Hematopoietic multipotent progenitor cell treated with erythropoietin and hydrocortisone succinate and interleukin-3 and kit ligand, for 17 days (in vitro differentiated cells): Measurements from ENCODE around the gene LZTFL1.

Experiments used
- DNase-seq: peaks from one replicate; pipeline ENCODE4 v3.0.0-alpha.2; 2015; ENCODE audit warnings: low spot score

The LZTFL1 gene

DNA sequence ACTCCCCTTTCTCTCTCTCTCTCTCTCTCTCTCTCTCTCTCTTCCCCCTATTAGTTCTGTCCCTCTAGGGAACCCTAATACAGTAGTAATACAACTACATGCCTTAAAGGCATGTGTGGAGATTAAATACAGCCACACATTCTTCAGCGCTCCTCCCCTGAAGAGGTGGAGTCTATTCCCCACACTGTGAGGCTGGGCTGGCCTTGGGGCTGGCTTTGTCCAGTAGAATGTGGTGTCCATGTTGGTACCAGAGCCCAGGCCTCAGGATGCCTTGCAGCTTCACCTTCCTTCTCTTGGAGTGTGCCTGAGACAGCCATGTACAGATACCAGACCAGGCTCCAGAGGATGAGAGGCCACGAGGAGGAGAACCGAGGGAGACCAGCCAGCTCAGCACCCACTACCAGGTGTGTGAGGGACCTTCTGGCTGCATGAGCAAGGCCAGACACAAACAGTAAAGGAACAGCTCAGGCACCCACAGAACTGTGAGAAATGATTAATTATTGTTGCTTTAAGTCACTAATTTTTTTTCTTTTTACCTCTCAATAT is 56.2 kb downstream of the LZTFL1 start:
- no peak for DNase-seq

DNA sequence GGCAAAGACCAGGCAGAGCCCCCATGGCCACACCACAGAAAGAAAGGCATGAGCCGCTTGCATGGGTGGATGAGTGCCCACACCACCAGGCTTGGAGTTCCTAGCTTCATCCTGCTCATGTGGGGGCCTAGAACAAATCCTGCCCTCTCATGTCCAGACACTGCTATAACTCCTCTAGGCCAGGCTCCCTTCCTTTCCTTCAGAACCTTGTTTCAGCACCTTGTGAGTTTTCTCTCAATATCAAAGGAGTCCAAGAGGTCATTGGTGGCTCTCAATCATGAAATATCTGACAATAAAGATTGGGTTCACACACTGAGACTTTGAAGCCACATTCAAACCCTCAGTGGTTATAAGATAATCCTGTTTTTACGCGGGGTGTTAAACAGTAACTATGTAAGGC is 58.3 kb downstream of the LZTFL1 start:
- DNase-seq: no peak

DNA sequence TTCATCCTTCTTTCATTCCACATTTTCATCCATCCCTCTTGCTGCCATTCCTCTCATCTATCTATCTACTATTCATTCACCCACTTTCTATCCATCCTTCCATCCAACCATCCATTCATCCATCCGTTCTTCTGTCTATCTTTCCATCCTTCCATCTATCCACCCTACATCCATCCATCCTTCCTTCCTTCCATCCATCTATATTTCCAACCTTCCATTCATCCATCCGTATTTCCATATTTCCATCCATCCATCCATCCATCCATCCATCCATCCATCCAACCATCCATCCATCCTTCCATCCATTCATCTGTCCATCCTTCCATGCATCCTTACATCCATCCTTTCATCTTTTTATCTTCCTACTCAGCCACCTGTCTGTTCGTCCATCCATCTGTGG is 59.5 kb downstream of the LZTFL1 start:
- no peak for DNase-seq

DNA sequence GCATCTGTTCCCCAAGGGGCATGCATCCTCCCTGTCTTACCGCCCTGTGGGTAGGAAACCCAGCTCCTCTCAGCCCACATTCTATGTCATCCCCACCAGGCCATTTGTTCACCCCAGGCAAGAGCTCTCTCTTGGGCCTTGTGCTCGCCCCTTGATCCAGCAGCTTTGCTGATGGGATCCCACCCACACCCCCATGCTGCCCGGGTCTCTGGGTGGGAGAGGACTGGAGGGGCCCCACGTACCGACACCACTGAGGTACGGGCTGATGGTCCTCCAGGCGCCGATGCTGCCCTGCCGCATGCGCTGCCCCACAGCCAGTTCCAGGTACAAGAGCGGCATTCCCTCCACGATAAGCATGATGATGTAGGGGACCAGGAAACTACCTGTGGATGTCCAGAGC is 60.1 kb downstream of the LZTFL1 start:
- DNase-seq: no peak

DNA sequence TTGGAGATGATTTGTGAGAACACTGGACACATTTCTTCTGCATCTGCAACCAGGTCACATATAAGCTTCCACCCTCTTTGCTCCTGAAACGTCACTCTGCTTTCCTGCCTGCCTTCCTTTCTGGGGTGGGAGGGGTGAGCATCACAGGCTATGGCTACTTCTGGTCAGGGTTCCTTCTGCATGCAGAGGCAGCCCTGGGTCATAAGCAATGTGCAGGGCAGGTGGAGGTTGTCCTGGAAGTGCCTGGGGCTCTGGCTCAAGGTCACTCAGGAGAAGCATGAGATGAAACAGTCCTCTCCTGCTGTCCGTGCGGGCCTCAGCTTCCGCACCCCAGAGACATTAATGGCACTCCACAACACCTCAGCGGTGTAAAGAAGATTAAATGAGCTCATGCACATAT is 60.6 kb downstream of the LZTFL1 start:
- no peak for DNase-seq

DNA sequence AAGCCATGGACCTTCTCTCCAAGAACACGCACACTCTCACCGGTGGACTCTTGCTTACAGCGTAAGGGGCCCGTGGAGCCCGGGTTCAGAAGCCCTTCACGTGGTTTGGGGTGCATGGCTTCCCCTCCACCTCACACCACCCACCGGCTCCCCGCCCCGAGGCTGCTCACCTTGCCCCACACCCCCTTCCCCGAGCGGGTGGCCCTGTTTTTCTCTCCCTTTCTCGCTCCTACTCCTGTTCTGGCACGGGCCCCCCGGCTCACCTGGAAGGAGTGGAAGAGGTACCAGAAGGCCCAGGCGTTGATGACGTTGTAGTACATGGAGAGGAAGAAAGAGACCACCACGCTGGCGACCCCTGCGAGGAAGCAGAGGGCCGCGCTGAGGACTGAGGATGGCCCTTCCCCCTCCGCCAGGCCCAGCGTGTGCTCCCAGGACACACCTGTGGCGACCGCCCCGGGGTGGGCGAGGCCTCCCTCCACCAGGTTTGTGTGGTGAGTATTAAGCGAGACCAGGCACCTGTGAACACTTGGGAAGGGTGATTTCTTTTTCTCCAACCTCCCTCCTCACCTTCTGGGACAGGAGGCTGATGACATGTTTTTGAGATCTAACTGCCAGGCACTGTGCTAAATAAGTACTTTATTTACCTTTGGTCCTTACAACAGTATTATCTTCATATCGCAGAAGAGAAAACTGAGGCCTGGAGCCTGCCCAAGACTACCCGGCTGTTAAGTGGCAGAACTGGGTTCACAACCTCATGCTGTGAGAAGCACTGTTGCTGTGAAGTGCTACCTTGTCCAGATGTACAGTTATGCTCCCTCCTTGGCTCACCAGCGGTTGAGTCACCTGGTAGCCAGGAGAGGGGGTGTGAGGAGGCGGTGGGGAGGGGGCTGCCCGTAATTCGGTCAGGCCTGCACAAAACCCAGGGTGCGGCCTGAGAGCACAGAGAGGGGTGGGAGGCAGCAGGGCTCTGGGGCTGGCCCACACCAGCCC is 61.9 kb downstream of the LZTFL1 start:
- no peak for DNase-seq

DNA sequence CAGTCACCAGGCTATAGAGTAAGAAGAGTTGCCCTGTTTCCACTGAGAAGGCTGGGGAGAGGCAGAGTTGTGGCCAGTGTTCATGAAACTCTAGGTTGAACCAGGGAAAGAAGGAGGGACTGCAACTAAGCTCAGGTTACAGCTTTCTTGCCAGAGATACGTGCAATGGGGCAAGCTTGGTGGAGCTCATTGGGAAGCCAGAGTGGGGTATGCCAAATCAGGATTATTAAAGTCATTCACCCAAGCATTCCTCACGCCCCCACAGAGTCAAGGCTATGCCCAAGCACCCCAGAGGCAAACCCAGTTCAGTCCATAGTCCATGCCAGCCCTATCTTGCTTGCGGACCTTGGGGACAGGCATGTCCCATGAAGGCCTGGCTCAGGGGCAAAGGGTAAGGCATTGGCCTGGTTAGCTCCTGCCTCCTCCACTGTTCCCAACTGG is 63.1 kb downstream of the LZTFL1 start:
- no peak for DNase-seq

DNA sequence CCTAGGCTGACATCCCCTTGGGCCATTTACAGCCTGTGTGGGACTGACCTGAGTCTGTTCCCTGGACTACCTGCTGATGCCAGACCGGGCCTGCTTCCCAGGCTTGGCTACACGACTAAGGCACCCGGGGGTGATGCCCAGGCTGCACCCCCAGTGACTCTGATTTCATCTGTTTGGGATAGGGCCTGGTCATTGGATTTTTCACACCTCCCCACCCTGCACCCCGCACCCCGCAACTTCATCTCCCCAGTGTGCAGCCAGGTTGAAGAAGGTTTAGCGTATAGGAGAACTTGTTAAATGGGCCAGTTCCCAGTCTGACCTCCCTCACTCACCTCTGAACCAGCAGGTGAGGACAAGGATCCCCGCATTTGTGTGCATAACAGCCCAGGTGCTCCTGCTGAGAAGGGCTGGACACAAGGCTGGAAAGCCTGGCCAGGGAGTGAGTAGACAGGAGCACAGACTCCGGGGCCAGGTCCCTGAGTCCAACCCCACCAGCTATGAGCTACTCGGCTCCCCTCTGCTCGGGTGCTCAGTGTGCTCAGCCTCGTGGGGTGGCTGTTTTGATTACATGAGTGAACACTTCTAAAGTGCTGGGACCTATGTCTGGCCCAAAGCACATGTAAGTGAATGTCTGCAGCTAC is 64.1 kb downstream of the LZTFL1 start:
- no peak for DNase-seq

DNA sequence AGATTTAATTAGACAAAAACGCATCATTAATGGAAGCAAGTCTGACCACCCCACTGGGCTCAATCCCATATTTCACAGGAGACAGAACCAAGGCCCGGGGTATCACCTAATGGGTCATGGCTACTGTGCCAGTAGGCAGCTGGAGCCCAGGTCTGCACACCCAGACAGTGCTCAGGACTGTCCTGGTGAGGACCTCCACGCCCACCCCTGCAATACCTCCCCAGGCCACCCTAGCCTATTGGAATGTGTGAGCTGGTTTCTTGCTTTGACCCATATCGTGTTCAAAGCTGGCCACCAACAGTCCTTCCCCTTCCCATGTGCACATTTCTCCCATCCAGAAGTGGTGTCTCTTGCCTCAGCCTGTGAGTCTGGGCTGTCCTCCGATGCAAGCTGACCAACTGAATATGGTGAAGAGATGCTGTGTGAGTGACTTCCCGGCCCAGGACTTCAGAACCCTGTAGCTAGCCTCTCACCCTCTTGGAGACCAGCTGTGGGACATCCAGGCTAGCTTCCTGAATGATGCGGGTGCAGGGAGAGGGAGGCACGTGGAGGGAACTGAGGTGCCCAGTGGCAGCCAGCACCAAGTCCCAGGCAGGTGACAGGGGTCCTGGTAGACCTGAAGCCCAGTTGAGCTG is 64.7 kb downstream of the LZTFL1 start:
- DNase-seq: no peak

DNA sequence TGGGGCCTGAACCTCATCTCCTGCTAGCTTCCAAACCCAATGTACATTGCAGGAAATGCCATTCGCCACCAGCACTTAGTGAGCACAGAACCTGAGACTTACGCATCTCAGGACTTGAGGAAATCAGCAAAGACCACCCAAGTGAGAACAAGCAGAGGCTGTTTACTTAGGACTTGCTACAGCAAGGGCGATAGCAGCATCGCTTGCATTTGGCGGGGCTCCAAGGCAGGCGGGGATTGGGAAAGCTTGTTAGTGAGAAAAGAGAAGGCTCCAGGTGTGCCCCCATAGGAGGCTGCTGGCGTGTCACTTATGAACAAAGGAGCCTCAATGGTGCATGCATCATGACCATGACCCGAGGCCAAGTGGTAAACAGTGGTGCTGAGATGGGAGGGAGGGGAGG is 65.3 kb downstream of the LZTFL1 start:
- no peak for DNase-seq

DNA sequence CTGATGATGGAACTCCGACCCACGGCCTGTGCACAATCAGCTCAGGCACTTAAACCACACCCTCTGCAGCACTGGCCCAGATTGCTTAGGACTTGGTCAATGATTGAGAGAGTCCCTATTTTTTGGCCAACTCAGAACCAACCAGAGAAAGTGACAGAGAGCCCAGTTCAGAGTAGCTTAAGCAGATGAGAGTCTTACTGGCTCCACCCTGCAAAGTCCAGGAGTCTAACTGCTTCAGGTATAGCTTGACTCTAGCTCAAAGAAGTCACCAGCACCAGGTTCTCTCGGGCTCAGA is 65.7 kb downstream of the LZTFL1 start:
- no peak for DNase-seq

DNA sequence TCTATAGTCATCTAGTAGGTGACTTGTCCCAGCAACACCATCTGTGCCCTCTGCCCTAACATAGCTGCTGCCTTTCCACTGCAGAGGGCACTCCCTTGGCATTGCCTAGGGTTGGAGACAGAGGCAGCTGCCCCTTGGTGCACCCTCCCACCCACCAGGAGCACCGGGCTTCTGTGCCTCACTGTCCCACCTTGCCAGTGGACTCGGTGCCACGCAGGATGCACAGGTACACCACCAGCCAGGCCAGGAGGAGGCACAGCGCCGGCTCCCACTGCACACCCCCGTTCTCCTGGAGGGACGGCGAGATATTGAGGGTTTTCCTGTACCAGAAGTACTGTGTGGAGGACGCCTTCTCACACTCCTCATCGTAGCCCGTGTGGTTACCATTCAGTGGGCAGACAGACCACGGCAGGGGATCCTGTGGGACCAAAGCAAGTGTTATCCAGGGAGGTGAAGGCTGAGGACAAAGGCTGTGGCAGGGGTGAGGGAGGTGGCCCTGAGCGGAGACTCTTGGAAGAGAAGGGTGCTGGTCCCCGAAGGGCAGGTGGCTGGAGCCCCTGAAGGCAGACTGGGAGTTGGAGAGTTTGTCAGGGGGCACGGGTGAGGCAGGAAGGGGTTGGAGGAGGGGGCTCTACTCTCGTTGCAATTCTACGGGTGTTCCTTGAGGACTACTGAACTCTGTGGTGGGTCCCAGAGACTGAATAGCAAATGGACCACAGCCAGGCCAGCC is 66.2 kb downstream of the LZTFL1 start:
- no peak for DNase-seq

DNA sequence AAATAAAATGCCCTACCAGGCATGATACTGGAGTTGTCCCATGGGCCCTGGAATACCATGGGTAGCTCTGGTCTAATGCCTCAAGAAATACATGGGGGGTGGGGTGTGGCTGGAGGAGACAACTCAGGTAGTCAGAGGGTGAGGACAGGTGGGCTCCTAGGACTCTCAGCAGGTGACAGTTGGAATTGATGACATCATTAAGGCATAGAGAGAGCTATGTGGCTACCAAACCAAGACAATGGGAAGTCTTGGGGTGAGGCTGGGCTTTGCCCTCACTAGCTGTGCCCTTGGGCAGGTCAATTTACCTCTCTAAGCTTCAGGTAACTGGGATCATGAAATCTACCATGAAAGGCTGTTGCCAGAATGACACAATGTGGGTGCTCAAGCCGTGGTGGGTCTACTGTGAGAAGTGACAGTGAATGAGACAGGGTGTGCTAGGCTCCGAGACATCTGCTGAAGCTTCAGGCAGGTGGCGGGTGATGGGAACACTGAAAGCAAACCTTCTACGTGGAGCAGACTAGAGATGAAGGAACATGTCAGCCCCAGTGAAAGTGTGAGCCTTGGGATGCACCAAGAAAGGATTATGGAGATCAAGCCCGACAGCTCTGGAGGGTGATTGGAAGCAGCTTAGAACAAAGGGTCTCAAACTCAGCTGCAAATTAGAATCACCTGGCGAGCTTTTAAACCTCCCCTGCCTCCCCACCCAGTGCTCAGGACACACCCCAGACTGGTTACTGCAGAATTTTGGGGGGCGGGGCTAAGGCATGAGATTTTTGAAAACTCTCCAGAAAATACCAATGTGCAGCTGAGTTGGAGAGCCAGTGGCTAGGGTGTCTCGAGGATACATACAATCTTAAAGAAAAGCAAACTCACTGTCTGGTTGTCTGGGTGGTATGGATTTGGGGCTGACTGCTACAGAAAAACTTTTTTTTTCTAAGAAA is 67.1 kb downstream of the LZTFL1 start:
- no peak for DNase-seq

DNA sequence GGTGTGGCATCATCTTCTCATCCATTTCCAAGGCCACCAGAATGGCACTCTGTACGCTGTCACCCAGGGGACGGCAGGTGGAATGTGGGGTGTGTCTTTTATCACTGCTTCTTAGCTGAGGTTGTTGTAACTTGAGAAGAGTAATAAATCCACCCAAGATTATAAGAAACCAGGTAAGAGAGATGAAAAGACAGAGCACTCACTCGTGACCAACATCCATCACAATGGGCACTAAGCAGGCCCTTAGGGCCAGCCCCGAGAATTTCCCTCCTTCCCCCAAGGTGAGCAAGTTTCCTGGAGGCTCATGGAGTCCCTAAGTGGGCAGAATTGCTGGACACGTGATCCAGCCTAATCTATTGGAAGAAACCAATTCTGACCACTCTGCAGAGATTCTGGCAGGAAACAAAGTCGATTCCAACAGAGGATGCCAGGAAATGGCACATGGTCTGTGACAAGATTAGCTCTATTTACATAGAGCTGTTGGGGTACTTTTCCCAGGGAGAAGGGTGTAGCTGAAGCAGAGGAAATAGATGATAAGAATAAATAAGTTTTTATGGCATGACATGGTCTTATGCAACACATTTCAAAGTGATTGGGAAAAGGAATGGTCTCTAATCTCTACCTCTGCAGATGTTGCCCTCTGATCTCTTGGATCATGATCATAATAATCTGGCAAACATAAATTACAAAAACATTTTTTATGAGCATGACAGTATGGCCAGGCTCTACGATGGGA is 68.0 kb downstream of the LZTFL1 start:
- no peak for DNase-seq
